Measurements from ENCODE around the gene PCNX2.

PCNX2 gene

DNA sequence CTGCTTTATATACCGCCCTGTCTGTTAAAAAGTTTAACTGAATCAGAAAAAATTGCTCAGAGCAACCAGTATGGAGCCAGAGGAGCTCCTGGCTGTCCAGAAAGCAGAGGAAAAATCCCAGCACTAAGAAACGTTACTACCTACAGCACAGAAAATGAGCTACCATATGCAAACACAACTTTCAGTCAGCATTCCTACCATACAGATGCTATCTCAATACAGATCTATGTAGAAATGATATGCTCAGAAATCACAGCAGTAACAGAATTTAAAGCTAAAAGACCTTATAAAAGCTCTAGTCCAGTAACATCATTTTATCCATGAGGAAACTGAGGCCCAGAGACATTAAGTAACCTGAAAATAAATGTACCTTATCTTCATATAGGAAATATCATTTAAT lies 38.7 kb downstream of the PCNX2 start:
- no peak for DNase-seq

DNA sequence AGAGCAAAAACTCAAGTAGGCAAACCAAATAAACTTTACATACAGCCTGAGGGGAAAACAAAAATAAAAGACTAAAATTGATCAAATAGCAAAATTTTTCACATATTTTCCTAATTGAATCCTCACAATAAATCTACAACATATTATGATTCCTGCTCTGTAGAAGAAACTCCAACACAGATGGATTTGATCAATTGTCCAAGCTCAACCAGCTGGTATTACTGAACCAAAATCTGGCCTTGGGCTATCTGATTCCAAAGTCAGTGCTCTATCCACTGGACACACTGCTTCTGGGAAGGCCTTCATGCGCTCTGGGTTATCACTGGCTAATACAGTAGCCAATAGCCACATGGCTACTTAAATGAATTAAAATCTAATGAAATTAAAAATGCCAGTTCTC lies 39.3 kb downstream of the PCNX2 start:
- DNase-seq: no peak

DNA sequence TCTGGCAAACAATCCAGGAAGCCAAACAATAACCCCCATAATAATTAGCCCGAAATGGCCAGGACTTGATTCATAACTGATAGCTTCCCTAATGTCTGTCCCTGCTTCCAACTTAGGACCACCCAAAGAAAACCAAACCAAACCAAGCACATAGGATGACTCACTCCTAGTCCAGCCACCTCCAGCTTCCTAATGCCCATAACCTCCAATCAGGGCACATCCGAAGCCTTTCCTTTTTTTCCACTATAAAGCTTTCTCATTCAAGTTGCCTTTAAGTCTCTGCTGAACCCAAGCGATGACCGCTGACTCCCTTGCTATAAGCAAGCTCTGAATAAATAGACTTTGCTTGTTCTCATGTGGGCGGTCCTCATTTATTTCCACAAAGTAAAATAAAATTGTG lies 40.4 kb downstream of the PCNX2 start:
- no peak for DNase-seq

DNA sequence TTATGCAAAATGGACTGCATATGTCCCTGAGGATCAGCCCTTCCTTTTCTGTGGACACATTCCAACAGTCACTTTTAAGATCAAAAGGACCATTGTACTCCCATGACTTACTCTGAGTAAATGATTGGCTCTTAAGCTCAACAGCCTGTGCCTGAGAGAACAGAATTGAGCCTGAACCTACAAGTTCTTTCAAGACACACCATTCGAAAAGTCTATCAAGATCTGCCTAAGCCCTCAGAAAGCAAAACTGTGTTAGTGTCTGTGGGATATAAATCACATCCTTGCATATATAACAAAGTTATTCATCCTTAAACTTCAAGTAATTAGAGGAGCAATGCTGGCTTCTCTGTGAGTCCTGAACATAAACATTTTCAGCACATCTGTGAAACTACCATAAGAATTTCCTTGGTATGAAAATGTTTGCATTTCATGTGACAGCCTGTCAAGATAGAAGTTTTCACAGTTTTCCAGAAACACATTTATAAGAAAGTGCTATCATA lies 41.6 kb downstream of the PCNX2 start:
- no peak for DNase-seq

DNA sequence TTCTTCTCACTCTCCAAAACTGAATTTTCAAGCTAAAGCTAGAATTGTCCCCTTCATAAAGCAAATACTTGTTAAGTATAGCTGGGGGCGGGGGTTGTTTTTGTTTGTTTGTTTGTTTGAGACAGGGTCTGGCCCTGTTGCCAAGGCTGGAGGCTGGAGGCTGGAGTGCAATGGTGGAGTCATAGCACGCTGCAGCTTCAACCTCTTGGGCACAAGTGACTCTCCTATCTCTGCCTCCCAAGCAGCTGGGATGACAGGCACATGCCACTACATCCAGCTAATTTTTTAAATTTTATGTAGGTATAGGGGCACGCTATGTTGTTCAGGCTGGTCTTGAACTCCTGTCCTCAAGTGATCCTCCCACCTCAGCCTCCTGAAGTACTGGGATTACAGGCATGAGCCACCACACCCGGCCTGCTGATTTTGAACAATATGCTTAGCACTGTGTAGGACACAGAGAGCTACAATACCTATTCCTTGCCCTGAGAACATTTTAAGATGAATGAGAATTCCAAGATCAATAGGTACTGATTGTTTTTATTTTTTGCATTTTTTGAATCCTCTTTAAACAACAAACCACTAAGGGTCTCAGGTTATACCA lies 42.2 kb downstream of the PCNX2 start:
- DNase-seq: no peak

DNA sequence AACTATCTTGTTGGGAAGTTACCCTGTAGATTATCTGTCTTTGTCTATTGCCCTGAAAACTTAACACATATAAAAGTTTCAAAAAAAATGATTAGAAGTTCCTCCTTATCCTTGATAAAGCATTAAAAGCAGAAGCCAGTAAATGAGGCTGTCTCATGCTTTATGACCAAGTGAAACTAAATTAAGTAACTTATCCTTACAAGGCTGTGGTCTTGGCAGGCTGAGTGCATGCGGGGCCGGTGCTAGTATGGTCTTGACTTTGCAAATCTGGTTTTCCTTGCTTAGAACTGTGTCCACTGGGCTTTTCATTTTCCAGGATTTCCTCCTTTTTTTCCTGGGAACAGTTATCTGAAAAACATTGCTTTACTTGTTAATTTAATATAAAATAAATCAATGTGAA lies 43.1 kb downstream of the PCNX2 start:
- no peak for DNase-seq

DNA sequence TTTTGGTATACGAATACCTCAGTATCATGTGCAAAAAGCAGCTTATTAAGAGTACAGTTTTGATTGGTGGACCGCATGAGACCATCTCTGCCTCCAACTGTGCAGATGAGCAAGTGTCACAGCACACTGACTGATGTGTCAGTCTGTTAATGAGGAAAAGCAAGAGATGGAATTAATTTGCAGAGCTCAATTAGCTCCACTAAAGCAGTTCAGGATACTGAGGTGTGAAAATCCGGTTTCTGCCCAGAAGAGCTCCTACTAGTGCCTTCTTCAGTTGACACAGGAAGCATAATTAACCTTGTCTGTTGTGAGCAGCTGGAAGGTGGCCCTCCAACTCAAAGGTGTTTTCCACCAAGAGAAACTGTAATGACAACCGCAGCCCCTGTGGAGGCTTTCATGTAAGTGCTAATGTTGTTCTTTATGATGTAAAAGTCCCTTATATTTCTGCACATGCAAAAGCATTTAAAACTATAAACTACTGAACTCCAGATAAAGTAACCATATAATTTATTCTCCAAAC lies 44.3 kb downstream of the PCNX2 start:
- DNase-seq: no peak

DNA sequence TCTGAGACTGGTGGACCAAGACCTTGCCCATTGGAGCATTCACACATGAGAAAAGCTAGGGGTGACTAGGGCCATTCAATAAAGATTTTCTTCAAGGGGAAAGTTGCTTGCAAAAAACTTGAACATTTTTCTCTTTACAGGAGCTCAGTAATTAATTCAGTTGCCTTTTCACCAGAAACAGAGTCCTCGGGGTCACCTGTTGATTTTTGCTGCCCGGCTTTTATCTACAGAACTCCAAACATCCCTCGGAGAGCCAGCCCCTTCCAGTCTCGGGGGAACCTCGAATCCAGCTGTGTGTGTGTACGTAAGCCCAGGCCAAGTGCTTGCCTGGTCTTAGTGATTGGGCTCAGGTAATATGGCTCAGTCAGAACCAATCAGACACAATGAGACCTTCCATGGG lies 47.5 kb downstream of the PCNX2 start:
- DNase-seq: no peak

DNA sequence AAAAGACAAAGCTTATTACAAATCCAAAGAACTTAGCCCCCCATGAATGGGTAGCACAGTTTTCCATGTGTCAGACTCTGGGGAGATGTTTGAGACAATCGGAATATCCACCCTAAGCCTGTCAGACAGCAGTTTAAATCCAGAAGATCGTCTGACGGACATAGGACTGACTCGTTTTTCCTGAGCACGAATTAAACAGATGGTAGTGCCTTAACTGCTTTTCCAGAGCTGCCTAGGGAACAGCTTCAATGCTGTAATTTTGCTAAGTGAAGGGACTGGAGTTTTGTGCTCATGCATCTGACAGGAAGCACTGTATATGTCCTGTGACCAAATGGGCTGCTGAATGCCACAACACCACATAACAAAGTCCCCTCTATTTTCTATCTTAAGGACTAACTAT lies 48.6 kb downstream of the PCNX2 start:
- no peak for DNase-seq

DNA sequence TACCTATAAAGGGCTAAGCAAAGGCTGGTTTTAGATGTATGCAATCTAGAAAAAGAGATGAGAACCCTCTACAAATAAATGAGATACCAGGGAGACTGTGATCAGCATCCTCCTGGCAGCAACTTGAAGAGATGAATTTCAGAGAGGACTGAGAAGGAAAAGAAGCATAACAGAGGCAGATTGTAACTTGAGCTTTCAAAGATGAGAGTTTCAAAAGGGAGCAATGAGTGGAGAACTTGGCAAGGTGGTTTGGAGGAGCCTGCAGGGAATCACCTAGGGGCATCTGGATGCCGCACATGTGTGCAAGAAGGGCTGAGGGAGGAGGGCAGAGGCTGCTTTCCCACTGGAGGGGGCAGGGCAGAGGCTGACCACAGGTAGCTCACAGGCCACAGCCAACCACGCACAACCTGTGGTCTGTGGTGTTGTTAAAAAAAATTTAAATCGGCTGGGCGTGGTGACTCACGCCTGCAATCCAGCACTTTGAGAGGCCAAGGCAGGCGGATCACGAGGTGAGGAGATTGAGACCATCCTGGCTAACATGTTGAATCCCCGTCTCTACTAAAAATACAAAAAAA lies 50.2 kb downstream of the PCNX2 start:
- no peak for DNase-seq

DNA sequence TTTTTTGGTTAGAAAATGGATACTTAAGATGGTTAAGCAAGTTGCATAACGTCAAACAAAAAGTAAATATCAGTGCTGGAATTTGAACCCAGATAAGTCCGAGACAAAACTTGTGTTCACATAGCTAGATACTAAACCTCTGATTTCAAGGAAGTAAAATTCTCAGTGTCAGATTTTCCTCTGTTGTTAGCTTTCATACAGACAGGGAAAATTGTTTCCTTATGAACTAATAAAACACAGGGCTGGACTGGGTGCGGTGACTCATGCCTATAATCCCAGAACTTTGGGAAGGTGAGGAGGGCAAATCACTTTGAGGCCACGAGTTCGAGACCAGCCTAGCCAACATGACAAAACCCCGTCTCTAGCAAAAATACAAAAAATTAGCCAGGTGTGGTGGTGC lies 51.3 kb downstream of the PCNX2 start:
- DNase-seq: peak; percentile 17

DNA sequence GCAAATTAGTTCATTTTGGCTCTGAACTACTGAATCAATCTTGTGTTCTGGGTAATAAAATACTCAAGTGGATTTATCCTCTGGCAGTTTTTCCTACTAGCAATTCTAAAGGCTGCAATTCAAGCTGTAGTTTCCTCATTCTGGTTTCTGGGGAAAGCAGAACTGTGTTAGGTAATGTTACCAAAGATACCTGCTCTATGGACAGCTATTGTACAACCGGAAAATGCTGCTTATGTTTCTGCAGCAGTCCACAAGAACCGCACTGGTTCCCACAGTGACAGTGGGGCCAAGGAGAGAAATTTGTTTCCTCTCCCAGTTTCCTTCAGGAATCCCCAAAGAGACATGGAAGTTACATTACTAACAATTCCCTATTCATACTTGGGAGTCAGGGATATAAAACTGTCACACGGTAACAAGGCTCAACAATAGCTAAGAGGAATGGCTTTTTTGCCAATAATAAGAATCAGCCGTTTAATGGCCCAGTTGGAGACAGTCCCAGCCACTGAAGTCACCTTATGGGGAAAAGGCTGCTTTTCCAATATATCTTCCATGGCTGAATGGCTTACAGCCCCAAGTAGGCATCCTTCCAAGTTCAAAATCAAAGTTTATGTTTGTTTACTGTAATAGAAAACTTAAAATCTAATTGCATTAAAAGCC lies 52.6 kb downstream of the PCNX2 start:
- no peak for DNase-seq

DNA sequence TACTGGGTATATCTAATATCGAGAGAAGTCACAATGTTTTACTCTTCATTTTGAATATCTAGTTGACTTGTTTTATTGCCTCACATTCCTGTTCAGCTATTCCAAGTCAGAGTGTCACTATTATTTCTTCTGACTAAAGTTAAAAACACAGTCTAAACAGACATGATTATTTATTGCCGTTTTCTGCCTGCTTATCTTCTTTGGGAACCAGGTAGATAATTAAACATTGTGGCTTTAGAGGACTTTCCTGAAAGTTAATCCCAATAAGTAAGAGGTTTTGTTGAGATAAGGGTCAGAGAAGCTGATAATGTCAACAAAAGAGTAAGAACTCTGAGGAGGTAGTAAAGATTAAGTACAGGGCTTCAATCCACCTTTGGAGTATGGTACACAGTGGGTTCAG lies 53.8 kb downstream of the PCNX2 start:
- no peak for DNase-seq

DNA sequence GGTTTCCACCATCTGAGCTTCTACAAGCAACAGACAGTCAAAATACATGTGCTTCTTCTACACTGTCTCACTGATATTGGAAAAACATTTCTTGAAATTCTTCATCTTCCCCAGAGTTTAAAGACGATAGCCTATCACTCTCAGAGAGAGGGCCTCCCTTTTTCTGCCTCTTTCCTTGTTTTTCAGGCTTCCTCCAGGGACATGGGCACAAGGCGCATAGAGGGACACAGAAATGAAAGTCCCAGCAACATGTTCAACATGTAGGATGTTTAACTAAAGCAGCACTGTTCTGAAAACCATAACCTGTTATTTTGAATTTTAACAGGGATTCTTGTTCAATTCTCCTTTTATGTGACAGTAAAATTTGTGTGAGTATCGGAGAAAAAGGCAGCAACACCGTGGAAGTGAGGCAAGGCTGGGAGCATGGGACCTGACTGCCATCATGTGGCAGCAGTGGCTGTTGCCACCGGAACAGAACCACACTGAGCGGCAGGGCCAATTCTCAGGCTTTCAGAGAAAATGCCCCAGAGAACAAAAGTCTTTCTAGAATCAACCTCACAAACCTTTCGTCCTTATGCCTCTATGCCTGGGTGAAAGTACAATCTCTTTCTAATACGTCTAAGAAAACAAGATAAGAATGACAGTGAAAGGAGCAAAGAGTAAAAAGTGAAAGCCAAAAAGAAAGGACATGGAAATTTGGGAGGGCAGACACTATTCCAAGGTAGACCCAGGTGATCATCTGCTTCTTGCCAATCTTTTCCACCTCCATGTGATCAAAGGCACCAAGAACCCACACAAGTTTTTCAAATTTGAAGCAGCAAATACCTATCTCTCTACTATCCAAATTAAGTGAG lies 54.5 kb downstream of the PCNX2 start:
- DNase-seq: peak; percentile 24

DNA sequence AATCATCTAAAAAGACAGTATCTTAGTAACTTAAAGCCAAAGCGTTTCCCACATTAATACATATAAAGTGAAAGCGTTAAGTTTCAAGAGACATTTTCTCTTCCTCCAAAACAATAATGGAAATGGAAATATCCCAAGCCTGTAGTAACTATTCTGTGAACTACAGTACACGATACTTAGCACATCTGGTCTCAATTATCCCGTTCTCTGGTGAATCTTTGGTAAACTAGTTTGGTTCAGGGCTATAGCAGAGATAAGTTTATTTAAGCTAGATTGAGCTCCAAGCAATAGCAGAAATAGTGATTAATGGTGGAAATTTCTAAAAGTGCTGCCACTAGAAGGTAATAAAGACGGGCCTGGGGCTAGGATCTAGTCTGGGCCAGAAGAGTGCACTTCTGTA lies 55.2 kb downstream of the PCNX2 start:
- DNase-seq: no peak

DNA sequence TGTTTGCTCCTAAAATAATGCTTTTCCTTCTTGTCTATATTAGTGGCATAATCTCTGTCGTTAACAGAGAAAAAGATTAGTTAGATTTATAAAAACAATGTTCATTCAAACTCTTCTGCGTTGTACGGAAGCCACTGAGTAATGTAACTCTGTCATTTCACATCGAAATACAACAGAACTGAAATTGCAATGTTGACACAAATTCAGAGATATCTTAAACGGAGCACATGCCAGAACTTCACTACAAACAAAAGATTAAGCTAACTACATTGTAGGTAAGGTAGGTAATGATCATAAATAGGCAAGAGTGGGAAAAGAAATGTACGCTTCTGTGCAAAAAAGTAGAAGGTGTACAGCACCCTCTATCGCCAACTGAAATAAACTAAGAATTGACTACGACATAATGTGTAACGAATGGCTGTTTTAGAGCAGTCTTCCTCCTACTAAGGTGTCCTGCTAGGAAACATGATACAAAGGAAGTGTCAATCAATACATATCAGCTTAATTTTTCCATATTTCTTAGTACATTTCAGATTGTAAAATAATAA lies 56.6 kb downstream of the PCNX2 start:
- no peak for DNase-seq

DNA sequence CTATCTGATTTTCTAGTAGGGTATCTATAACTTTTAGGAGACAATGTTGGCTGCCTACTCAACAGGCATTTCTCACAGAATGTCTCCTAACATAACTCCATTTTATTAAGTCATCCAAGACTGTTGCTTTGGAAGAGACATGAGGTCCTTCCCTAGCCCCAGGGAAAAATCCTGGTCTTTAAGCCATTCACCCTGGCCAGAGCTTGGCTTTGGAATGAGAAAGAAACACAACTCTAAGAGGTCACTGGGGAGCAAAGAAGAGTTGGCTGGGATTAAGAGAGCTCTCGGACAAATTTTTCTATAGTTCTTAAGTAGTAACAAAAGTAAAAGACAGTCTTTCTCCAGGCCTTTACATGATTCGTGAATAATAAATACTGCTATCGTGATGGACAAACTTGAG lies 57.9 kb downstream of the PCNX2 start:
- DNase-seq: no peak

DNA sequence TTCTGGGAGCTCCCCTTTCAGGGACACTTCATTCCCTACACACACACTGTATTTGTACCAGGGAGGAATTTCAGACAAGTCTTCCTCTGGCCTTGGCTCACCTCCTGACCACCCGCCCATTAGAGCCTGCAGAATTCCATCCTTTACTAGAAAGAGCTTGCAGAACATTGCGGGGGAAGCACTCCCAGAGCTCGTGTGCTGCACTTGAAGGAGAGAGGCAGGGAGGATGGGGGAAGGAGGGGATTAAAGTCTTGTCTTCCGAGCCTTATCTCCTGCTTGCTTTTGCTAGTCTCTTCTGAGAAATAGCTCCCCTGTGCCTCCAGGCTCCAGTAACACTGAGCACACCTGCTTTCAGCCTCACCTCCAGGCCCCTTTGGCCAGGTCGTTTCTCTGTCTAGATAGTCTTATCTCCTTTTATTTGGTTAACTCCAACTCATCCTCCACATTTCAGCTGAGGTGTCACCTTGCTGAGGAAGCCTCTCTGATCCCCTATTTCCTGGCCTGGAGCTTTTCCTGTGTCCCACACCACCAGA lies 62.0 kb downstream of the PCNX2 start:
- DNase-seq: no peak

DNA sequence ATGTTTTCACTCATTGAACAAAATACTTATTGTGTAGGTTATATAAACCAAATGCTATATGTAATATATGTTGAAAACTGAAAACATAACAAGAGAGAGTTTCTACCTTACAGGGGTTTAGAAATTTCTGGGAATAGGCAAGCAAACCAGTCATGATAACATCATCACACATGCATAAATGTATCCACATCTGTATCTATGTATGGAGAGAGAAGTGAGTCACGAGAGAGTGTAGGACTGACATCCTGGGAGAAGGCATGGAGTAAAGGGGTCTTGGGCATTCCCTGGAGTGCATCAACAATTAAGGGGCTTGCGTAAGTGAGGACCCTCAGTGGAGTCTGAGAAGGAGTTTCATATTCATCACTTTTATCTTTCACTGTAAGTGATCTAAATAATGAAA lies 65.5 kb downstream of the PCNX2 start:
- peak; percentile 66 for DNase-seq

DNA sequence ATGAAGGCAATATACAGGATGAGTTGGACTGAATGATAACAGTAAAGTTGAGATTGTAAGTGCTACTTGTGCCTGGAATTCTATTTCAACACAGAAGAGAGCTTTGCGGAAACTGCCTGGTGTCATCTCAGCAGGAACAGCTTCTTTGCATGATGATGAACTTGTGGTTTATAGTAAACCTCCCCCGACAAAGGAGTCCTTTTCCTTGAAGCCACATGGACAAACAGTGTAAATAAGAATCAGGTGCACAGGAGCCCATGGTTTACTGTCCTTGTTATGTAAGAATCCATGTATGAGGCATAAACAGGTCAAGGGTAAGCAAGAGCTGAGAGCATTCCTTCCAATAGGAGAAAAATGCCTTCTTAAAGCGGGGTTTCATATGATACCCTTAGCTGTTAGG lies 66.2 kb downstream of the PCNX2 start:
- no peak for DNase-seq

DNA sequence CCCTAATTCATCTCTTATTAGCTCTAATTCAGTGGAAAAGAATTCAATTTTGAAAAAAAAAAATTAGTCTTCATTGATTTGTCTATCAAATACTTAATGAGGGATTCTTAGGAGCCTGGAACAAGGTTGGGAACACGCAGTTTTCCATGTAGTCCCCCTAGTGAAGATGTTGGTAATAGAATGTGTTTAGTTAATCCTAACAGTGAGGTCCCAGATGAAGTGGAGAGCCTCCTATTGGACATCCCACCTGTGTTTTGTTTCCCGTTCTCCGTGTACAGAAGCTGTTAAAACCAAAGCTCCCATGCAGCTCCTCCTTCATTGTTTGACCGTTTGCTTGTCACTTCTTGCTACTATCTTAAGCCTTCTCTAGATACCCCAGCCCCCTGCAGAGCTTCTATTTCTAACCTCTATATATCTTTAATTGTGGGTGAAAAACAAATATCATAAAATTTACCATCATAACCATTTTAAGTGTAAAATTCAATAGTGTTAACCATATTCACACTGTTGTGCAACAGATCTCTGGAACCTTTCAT lies 67.5 kb downstream of the PCNX2 start:
- no peak for DNase-seq

DNA sequence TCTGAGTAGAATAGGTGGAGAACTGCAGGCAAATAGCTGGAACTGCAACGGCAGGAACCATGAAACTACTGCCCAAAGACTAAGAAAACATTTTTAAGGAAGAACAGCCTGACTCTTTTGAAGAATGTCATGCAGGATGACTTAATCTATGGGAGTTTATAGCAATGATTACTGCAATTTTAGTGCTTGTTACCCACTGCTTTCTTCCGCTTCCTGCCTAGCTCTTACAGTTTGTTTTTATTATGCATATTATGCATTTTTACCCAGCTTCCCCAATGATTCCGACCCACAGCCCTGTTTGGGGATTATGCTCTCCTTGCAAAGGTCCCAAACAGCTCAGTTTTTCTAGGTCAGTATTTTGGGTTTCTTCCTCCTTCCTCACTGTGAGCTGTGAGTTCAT lies 71.2 kb downstream of the PCNX2 start:
- no peak for DNase-seq

DNA sequence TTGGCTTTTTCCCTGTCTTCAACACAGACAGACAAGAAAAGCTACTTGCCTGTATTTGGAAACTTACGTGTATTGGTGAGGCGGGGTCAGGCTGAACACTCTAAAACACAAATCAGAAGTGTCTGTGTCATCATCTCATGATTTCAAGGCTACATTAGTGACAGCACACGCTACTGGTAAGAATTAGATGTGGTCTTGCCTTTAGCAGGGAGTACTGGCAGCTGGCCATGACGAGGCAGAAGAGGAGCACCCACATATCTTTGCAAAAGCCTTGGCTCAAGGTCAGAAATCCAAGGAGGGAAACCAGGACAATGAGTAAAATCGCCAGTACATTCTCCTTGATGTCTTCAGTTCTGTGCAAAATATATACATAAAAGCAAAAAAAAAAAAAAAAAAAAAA lies 77.7 kb downstream of the PCNX2 start:
- DNase-seq: no peak
